Measurements from ENCODE around the gene NCKAP5L. TPM values are rescaled to one million over a fixed set of nuclear protein-coding genes. Genes with fewer than 3 reads are reported as not detected.

The NCKAP5L gene
- total and polyA plus RNA-seq, 2 of the 8 experiments (the other 6 are each of a cell fraction or from before 2014, with no cell fraction given), result 9.4 to 27.9 TPM

- H4K8ac ChIP-seq (ENCODE audit: extremely low read depth, insufficient read depth, low read length), result no peak overlapping the region
- 91% methylated on average over 8 of the region's 8 CpGs; no CpG with 5 or more reads in 1 of the 2 experiments for WGBS, 2 experiments (ENCODE audit: extremely low coverage in 1 of 2, insufficient coverage in 1 of 2, insufficient read length in 1 of 2, insufficient replicate concordance in 2 of 2, low coverage in 1 of 2, low lambda C conversion rate in 2 of 2, missing lambda C conversion rate in 1 of 2)
- H3K36me3 ChIP-seq (ENCODE audit: control insufficient read depth in 2 of 4, insufficient read depth in 4 of 4, low read length in 3 of 4), result peaks cover 0 to 4% (median 0%) of the 10 kb centered on the region in 4 experiments; a peak in 2 of 8 replicates
- no peak overlapping the region for H3K27ac ChIP-seq (ENCODE audit: low read depth, low read length)
- peaks cover 8 to 52% of the 10 kb centered on the region in 2 experiments; a peak in 3 of 4 replicates for H3K79me2 ChIP-seq (ENCODE audit: control insufficient read depth in 1 of 2, insufficient read depth in 2 of 2, low read length in 2 of 2)
- H3K23me2 ChIP-seq (ENCODE audit: low read depth, low read length), result peaks cover 13% of the 10 kb centered on the region
- no peak overlapping the region for H2BK15ac ChIP-seq (ENCODE audit: low read length)
- H2AK5ac ChIP-seq (ENCODE audit: low read depth, low read length), result no peak overlapping the region
- H3K79me1 ChIP-seq (ENCODE audit: low read depth, low read length), result peaks cover 17% of the 10 kb centered on the region; the same call in 1 of the 2 replicates
- no peak overlapping the region for H2AFZ ChIP-seq (ENCODE audit: low read length)
- H3K14ac ChIP-seq (ENCODE audit: insufficient read length), result no peak overlapping the region
- H4K5ac ChIP-seq (ENCODE audit: insufficient read length, low read depth, low read length), result no peak overlapping the region
- H3K9ac ChIP-seq (replicated peaks in 1 of 4; ENCODE audit: extremely low read depth in 1 of 4, low read depth in 3 of 4, low read length in 3 of 4), result no peak overlapping the region
- no peak for TF ChIP-seq CHD1 (IDR thresholded peaks at IDR 0.05; ENCODE audit: low read depth, low read length)
- no peak for TF ChIP-seq CHD2 (IDR thresholded peaks at IDR 0.05; ENCODE audit: low read length)
- TF ChIP-seq CBX5 (IDR thresholded peaks at IDR 0.05; ENCODE audit: low read depth, low read length), result no peak
- no peak for TF ChIP-seq E2F6 (IDR thresholded peaks at IDR 0.05)
- no peak for TF ChIP-seq BACH1 (IDR thresholded peaks at IDR 0.05; ENCODE audit: low read length)
- no peak for TF ChIP-seq ASH2L (IDR thresholded peaks at IDR 0.05; ENCODE audit: low read length)
- TF ChIP-seq SAP30 (IDR thresholded peaks at IDR 0.05; ENCODE audit: insufficient read depth, insufficient replicate concordance, low read length), result no peak
- no peak for TF ChIP-seq TAF1 (IDR thresholded peaks at IDR 0.05; ENCODE audit: low read depth, low read length)
- ChIA-PET CTCF (ENCODE audit: partially characterized antibody) (interaction anchor here (1.6 to 6.0 kb wide), 5 partner anchors 14 to 529 kb away, joined by 3 to 30 read pairs (median 7); partner anchors contain the start of gene PRPH), POLR2A (ENCODE audit: partially characterized antibody) (interaction anchor here (1.1 to 5.6 kb wide), 4 partner anchors 14 to 32 kb away, joined by 3 to 59 read pairs (median 12); partner anchors contain the start of gene BCDIN3D)
- no peaks in the 10 kb centered on the region for H3K27me3 ChIP-seq (replicated peaks in 1 of 4; ENCODE audit: control insufficient read depth in 3 of 4, extremely low read depth in 1 of 4, insufficient read depth in 3 of 4, low read length in 3 of 4)
- H3K18ac ChIP-seq (ENCODE audit: extremely low read depth, low read length), result no peak overlapping the region
- H2BK12ac ChIP-seq (ENCODE audit: low read depth, low read length), result no peak overlapping the region
- H3K9me3 ChIP-seq (ENCODE audit: insufficient read depth in 2 of 2, low read depth in 1 of 2, low read length in 1 of 2), result no peaks in the 10 kb centered on the region
- no peak overlapping the region for H3K4me3 ChIP-seq (ENCODE audit: extremely low read depth in 1 of 4, insufficient read depth in 2 of 4, low read depth in 3 of 4, low read length in 4 of 4)
- H3K56ac ChIP-seq (replicated peaks; ENCODE audit: insufficient read length, low read depth, low read length), result no peak overlapping the region
- H3K23ac ChIP-seq (ENCODE audit: insufficient read length), result no peak overlapping the region
- no peak overlapping the region; a peak in 1 of 4 replicates for H3K4me2 ChIP-seq (ENCODE audit: insufficient read depth in 1 of 2, low read depth in 2 of 2, low read length in 2 of 2)
- FAIRE-seq (no peak), DNase-seq (ENCODE audit: low read depth in 1 of 2, low spot score in 2 of 2) (no peak)
- H2BK5ac ChIP-seq (ENCODE audit: low read depth, low read length), result no peak overlapping the region
- no peak overlapping the region for H2BK120ac ChIP-seq (replicated peaks; ENCODE audit: low read depth, low read length)
- no peak overlapping the region for H2BK20ac ChIP-seq (ENCODE audit: low read length)
- H4K91ac ChIP-seq (replicated peaks; ENCODE audit: insufficient read length, low read length), result no peak overlapping the region
- peaks cover 15 to 27% of the 10 kb centered on the region in 2 experiments for H4K20me1 ChIP-seq (replicated peaks in 1 of 2; ENCODE audit: control insufficient read depth in 1 of 2, insufficient read depth in 2 of 2, low read length in 2 of 2)
- H3K4ac ChIP-seq (replicated peaks; ENCODE audit: insufficient read length, low read depth, low read length), result no peak overlapping the region
- peaks cover 12 to 32% (median 21%) of the 10 kb centered on the region in 4 experiments for H3K4me1 ChIP-seq (replicated peaks in 1 of 4; ENCODE audit: control insufficient read depth in 3 of 4, insufficient read depth in 4 of 4, low read length in 3 of 4)
Measured at GRCh38 chr12:49824416-49824815, 3.8 kb downstream of the NCKAP5L start.

Data from H1 (cell line).